Retinal pigment epithelial cell (primary cell): ENCODE results near the gene SH3PXD2B.
A peak's percentile ranks its signal among the peaks of the same experiment; 100 is the strongest.
"Not testable (repeated sequence)": the region's sequence is repeated elsewhere in the genome, so short reads cannot be mapped to it uniquely, and the experiment has no call there.

Source experiments
- DNase-seq: peaks from one replicate; pipeline ENCODE4 v3.0.0-alpha.2; 2010; ENCODE audit warnings: low read depth
- H3K4me3 ChIP-seq: 2 replicates; pipeline ENCODE4 v1.5.1; 2011; ENCODE audit warnings: mild to moderate bottlenecking, low read length, control low read depth, moderate library complexity
- TF ChIP-seq, protein P1 (sequence below): conservative IDR thresholded peaks from 2 replicates; pipeline ENCODE4 v1.5.1; 2011; ENCODE audit warnings: low read depth, low read length, control low read depth, inconsistent platforms

SH3PXD2B gene

DNA sequence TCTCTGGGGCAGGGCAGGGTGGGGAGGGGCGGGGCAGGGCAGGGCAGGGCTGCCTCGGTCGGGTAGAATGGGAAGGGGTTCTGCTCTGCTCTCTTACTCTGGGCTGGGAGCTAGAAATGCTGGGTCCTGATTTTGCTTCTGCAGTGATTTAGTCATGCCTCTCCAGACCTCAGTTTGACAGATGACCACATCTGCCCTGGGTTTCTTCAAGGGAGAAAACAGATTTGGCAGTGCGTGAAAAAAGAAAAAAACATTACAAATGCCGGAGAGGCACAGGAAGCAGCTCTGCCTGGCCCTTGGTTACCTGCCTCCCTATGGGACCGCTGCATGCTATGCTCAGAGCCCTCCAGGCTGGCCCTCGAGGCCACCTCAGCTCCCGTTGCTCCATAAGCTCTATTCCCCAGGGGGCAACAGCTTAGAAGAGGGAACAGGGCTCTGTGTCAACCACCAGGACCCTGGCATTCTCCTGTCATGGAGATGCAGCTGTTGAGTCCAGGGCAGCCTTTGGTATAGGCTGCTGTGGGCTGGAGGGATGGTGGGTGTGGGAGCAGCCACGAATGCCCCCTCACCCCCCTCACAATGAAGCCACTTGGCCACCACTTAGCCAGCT is 117.5 kb downstream of the SH3PXD2B start:
- TF ChIP-seq, protein P1, sequence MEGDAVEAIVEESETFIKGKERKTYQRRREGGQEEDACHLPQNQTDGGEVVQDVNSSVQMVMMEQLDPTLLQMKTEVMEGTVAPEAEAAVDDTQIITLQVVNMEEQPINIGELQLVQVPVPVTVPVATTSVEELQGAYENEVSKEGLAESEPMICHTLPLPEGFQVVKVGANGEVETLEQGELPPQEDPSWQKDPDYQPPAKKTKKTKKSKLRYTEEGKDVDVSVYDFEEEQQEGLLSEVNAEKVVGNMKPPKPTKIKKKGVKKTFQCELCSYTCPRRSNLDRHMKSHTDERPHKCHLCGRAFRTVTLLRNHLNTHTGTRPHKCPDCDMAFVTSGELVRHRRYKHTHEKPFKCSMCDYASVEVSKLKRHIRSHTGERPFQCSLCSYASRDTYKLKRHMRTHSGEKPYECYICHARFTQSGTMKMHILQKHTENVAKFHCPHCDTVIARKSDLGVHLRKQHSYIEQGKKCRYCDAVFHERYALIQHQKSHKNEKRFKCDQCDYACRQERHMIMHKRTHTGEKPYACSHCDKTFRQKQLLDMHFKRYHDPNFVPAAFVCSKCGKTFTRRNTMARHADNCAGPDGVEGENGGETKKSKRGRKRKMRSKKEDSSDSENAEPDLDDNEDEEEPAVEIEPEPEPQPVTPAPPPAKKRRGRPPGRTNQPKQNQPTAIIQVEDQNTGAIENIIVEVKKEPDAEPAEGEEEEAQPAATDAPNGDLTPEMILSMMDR: no peak
- DNase-seq: no peak
- H3K4me3 ChIP-seq: no peak overlapping the region

DNA sequence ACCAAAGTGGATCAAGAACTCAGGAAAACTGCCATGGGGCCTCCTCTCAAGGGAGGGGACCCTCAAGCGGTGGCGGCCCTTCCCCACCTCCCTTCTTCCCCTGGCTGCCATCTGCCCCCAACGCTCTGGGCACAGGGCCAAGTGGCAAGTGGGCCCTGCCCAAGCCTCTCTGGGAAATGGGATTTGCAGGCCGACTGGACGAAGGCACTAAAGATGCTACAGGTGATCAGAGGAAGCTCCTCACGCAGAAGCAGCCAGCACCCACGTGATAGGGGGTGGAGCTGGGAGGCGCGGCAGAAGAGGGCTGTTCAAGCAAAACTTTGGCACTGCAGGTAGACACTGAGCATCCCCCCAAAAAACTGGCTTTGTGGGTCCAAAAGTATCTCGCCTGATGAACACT is 118.1 kb downstream of the SH3PXD2B start:
- H3K4me3 ChIP-seq: no peak overlapping the region
- DNase-seq: no peak

DNA sequence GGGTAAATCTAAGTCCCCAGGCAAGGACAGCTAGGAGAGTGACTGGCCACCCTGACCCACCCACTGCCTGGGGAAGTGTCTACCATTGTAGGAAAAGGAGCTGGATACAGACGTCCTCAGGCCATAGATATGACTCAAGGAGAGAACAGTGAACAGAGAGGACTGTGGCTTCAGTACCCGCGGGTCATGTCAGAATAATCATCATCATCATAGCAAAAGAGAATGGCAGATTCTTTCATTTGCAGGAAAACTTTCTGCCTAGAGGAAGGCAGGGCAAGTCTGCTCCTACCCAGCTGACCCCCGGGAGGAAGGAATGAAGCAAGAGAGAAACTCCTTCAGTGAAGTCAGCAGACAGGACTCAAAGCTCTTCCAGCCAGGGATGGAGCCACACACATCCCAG is 118.6 kb downstream of the SH3PXD2B start:
- H3K4me3 ChIP-seq: no peak overlapping the region
- TF ChIP-seq, protein P1: no peak
- no peak for DNase-seq

More for the DNA sequence above, 118.1 kb downstream of the SH3PXD2B start:
- TF ChIP-seq, protein P1: no peak

DNA sequence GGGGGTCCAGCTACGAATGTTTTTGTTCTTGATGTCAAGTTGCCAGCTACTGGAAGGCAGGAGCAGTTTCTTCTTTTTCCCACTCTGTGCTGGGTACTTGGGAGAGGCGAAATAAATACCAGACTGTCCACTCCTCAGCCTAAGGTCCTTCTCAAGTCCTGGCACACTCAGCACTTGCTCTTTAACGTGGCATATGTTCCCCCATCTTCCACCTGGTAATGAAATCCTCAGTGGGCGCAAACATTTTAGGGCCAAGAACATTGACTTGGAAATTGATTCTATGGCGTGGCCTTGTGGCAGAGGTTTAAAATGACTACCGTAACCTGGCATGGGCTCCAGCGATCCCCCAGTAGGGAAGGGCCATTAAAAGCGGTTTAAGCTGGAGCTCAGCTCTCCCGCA is 119.7 kb downstream of the SH3PXD2B start:
- H3K4me3 ChIP-seq: no peak overlapping the region
- no peak for DNase-seq
- TF ChIP-seq, protein P1: no peak

DNA sequence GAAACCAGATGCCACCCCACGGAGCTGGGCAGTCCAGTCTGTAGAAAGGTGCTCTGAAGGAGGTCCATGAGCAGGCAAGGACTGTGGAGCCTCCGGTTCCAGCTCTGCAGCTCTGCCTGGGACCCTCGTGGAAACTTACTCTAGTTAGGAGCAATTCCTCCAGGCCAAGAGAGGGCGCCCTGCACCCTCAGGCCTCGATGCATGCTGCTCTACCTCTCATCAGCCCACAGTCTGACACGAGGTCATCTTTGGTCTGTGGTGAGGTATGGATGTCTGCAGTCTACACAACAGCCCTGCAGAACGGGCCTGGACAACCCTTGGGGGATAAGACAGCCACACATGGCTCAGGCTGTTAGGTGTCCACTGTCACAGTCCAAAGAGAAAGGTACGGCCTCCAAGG is 120.1 kb downstream of the SH3PXD2B start:
- DNase-seq: no peak
- no peak overlapping the region for H3K4me3 ChIP-seq
- TF ChIP-seq, protein P1: peak; percentile 12

DNA sequence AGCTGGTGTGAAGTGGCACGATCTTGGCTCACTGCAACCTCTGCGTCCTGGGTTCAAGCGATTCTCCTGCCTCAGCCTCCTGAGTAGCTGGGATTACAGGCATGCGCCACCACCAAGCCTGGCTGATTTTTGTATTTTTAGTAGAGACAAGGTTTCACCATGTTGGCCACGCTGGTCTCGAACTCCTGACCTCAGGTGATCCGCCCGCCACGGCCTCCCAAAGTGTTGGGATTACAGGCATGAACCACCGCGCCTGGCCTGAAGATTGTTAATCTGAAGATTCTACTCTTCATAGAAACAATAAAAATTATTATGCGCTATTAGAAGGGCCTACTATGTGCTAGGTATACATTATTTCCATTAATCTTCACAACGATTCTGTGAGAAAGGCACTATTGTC is 127.4 kb downstream of the SH3PXD2B start:
- H3K4me3 ChIP-seq, DNase-seq: not testable (repeated sequence)

DNA sequence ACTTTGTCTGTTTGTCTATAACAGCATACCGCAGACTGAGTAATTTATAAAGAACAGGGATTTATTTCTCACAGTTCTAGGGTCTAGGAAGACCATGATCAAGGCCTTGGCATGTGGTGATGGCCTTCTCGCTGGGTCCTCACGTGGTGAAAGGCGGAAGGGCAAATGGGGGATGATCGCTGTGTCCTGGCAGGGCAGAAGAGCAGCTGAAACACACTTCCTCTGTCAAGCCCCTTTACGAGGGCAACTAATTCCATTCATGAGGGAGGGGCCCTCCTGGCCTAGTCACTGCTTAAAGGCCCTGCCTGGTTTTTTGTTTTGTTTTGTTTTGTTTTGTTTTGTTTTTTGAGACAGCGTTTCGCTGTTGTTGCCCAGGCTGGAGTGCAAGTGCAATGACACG is 128.9 kb downstream of the SH3PXD2B start:
- TF ChIP-seq, protein P1: no peak
- DNase-seq: no peak
- no peak overlapping the region for H3K4me3 ChIP-seq
